Middle frontal gyrus (tissue), 1 donor: ENCODE results near the gene TMEM9B.

Experiments used
- DNase-seq: peaks from one replicate; pipeline ENCODE4 v3.0.0-alpha.2; 2015; ENCODE audit warnings: low spot score; ENCODE audit errors: extremely low spot score

The TMEM9B gene

DNA sequence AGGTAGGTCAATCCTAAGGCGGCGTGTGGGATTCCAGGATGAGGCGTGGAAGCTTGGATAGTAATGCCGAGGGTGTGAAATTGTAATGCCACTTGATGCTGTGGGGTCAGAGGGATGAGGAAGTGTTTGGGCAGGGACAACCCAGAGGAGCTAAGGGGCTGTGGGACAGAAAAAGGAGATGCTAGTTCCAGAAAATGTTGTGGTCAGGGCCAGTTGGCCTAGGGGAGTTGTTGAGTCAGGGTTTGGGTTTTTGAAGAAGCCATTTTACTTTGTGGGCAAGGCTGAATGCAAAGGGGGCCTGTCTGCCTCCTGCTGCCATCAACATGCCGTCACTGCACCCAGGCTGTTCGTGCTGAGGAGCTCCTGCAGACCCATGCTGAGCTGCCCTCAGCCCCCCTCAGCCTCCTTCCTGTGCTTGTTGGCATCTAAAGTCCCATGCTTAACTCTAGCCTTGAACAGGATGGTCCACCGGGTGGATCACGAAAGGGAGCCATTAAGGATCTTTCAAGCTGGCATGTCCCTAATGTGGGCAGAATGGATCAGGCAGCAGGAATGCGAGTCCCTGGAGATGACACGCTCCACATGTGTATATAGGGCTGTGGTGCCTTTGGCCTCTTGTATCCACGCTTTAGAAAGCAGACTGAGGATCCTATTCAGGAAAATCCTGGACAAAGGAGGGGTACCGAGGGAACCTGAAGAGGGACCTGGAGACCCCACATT is 33.6 kb downstream of the TMEM9B start:
- no peak for DNase-seq

DNA sequence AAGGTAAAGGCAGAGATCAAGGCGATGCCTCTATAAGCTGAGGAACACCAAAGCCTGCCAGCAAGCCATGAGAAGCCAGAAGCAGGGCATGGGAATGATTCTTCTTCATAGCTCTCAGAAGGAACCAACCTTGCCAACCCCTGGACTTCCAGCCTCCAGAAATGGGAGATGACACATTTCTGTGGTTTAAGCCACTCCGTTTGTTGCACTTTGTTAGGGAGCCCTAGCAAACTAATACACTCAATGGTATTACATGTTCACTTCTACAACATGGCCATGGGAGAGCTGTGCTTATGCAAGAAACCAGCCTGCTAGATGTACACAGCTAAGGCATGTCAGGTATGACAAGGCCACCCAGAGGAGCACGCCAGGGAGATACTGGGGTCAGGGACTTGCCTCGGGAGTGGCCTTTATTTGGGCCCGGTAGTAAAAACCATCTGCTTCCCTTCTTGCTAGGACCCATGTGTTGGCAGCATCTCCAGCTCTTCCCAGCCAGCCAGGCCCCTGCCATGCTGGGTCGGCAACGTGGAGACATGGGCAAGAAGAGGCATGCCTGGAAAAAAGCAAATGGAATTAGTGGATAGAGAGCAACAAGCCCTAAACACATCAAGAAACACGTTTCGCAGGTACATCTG is 35.1 kb downstream of the TMEM9B start:
- no peak for DNase-seq

DNA sequence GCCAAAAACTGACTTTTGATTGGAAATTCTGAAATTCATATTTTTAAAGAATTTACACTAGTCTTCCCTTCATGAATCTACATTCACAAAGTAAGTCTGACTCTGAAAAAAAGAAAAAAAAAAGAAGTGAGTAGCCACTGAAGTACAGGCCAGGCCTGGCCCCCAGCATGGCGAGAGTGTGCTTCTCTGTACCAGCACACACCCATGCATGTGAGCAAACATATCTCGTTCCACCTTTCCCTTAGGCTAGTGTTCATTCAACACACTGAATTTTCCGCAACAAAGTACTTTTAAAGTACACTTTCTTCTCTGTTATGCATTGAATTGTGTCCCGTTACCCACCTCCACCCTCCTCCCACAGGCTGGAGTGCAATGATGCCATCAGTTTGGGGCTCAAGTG is 36.0 kb downstream of the TMEM9B start:
- no peak for DNase-seq

DNA sequence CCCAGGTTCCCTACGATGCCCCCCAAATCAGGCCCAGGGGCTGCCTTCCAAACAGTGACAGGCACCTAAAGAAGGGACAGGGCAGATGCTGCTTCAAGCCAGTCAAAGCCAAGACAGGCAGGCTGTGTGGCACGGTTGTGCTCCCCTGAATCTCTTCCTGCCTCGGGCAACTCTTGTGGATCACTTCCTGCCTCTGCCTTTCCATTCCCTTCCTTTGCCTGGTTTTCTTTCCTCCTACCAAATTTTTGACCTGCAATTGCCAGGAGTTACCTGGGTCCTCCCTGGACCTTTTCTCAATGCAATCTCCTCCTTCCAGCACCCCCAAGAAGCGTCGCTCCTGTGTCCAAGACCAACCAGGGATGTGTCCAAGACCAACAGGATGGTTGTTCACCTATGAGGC is 37.0 kb downstream of the TMEM9B start:
- no peak for DNase-seq

DNA sequence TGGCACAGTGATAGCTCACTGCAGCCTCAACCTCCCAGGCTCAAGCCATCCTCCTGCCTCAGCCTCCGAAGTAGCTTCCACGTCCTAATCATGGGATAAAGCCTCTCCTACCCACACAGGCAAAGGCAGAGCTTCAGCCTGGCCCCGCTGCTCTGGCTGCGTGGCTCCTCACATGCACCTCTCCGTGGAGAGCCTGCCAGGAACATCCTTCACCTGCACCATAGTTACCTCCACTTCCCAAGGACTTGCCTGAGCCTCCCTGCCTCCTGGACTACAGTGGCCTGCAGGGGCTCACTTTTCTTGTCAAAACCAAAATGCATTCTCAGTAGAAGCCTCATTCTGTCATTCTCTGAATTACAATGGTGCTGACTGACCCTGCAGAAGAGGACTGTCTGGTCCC is 38.0 kb downstream of the TMEM9B start:
- no peak for DNase-seq

DNA sequence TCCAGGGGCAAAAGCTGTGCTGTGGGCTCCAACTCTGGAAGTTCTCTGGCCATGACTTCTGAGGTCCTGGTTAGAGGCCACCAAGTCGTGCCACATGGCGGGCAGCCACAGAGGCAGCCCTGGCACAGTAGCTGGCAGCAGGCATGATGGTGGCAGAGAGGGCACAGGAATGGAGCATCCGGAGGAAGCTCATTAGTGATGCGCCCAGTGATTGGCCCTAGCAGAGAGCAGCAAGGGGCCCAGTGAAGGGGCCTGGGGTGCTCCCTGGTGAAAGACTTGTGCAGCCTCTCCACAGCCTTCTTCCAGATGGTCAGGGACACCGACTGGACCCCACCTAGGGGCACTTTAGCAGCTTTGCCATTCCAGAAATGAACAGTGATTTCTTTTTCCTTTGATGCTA is 38.5 kb downstream of the TMEM9B start:
- no peak for DNase-seq

DNA sequence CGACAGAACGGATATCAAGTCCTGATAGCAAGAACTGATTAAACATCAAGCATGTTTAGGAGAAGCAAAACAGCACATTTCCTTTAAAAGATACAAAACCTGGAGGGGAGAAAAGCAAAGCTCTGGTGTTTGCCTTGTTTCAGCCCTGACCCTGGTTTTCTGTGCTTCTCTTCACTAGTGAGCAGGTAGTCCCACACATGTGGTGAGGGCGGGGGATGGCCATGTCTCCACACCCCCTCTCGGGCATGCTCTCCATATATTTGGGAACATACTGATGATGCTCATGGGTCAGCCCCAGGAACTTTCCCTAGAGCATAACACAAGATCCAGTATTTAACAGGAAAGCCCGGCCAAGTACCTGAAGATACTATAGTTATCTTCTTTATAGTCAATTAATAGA is 41.6 kb downstream of the TMEM9B start:
- DNase-seq: no peak

DNA sequence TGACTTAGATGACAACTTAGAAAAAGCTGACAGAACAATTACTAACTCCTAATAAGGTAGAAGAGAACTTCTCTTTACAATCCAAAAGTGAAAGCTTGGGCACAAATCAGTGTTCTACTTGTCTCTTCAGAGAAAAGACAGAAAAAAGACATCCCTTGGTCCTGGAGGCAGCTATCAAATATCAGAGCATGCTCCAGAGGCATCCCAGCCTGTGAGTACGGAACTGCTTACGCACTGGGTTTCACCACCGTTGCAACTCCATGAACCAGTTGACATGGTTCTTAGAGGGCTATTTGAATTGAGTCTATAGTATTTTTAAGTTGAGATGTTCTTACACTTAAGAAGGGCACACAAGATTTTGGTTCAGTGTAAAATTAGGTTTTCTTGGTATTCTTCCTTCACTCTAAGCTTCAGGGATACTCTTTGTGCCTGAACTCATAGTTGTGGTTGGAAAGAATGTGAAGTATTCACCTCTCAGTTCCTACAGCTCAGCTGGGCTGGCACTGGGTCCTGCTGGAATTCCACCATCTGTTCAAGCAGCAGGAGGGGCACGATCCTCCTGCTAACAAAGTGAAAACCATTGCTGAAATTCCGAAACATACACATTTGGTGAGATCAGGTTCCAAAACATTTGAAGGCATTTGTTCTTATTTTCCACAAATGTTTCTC is 47.0 kb downstream of the TMEM9B start:
- no peak for DNase-seq

DNA sequence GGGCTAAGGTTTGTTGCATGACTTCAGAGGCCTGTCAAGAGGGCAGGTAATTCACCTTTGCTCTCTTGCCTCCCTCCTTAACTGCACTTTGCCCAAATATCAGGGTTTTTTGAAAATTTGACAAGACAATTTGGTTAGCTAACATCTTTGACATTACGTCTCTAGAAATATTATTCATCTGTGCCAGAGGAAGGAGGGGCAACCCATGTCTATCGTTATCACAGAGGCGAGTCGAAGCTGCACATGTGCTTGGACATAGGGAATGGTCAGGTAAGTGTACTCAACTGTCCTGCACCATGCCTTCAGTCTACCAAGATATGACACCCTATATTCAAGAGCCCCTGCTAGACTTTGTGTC is 49.6 kb downstream of the TMEM9B start:
- DNase-seq: no peak

DNA sequence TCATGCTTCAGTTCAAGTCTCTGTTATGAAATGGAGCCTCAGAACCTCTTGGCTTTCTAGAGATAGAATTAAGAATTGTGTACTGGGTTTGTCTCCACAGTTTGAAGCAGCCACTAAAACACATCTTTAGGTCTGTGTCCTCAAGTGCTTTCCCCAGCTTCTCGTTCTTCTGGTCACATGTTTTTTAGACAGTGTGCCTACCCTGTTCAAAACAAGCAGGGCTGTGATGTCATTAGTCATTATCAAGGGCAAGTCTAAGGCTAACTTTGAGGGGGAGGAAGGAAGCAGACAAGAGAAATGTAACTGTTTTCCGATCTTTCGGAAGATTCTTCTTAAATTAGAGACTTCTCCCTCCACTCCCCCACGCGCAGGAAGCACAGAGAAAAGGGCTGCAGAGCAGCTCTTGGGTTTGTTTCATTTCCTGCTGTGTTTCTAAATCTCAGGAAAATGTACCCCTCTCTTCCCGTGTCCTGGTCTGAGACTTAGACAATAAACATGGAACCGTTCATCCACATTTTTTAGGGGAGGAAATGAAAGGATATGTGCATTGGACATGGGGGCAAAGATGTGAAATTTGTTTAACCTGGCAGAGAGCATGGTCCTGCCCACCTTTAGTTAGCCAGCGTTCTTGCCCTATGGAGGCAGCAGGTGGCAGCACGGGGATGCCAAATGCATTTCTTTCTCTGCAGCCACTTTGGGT is 50.1 kb downstream of the TMEM9B start:
- no peak for DNase-seq

DNA sequence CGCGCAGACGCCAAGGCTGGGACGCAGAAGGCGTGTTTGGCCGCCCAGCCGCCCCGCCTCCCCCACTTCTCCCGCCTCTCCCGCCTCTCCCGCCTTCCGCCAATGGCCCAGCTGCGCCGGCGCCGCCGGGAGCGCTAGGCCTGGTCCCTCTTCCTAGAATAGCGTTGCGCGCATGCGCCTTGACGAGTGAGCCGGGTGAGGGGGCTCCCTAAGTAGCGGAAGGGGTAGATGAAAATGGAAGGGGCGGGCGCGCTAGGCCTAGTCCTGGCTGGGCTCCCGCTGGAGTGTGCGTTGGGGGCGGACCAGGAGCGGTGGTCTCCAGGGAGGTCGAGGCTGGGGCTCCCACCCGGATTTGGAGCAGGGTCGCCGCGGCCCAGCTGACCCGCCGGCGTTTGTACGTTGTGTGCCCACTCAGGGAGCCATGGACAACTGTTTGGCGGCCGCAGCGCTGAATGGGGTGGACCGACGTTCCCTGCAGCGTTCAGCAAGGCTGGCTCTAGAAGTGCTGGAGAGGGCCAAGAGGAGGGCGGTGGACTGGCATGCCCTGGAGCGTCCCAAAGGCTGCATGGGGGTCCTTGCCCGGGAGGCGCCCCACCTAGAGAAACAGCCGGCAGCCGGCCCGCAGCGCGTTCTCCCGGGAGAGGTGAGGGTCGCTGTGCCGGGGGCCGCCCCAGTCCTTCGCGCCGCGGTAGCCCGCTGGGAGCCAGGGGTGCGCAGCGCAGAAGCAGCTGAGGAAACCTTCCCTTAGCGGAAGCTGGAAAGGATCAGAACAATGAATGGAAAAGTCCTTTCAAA is 53.0 kb downstream of the TMEM9B start, which contains the start of gene AKIP1:
Gene AKIP1, plus strand, starts transcription at position 161 of the 795 bp plus-strand sequence. Its CDS starts 261 bp downstream, at position 422.
- DNase-seq: peak; percentile 94

DNA sequence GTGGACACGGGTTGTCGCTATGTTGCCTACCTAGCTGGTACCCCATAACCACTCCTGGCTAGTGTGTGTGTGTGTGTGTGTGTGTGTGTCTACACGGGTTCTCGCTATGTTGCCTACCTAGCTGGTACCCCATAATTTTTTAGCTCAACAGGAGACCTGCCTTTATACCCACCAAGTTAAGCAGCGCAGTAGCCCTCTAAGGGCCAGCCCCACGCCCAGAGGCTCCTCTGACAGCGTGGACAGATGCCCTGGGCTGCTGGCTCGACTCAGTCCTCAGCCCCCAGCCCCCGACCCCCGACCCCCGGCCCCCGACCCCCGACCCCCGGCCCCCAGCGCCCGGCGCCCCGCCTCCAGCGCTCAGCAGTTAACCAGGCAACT is 53.6 kb downstream of the TMEM9B start:
- no peak for DNase-seq

DNA sequence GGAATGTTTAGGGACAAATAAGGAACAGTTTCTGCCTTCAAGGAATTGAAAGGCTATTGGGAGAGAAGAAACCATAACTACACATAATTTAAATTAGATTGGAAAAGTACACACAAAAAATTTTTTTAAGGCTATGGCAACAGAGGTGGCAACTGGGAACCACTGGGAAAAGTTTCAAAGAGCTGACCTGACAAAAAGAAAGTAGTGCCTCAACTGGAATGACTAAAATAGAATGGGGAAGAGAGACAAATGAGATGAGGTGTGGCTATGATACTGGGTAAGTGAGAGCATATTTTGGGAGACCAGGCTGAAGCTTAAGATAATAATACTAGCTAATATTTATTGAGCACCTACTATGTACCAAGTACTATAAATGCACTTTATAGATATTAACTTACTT is 56.1 kb downstream of the TMEM9B start:
- DNase-seq: no peak

DNA sequence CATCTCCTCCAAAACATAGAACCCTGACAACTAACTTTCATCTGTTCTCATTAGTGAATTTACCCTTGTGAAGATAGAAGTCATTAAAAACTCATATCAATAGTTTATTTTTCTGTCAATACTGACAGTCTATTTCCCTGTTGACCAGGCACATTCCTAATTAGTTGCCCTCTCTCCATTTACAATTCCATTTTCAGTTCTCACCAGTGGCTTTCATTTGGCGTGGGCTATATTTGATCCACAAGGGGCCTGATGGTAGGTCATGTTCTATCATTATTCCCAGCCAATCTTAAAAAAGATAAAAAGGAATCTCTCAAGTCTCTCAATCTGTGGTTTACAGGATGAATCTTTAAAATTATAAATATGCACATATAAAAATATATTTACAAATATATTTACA is 57.1 kb downstream of the TMEM9B start:
- DNase-seq: no peak

DNA sequence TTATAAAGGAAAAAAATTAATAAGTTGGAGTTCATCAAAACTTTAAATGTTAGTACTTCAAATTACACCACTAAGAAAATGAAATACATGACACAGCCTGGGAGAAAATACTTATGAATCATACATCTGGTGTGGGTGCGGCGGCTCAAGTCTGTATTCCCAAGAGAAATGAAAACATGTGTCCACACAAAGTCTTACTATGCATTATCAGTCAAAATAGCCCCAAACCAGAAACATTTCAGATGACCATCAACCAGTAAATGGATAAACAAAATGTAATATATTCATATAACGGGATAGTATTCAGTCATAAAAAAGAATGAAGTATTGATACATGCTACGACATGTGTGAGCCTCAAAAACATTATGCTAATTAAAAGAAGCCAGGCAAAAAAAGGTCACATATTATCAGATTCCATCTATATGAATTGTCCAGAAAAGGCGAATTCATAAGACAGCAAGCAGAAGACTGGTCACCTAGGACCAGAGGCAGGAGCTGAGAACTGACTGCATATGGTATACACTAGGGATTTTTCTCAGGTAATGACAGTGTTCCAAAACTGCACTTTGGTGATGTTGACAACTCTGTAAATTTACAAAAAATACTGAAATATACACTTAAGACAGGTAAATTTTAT is 58.6 kb downstream of the TMEM9B start:
- no peak for DNase-seq

DNA sequence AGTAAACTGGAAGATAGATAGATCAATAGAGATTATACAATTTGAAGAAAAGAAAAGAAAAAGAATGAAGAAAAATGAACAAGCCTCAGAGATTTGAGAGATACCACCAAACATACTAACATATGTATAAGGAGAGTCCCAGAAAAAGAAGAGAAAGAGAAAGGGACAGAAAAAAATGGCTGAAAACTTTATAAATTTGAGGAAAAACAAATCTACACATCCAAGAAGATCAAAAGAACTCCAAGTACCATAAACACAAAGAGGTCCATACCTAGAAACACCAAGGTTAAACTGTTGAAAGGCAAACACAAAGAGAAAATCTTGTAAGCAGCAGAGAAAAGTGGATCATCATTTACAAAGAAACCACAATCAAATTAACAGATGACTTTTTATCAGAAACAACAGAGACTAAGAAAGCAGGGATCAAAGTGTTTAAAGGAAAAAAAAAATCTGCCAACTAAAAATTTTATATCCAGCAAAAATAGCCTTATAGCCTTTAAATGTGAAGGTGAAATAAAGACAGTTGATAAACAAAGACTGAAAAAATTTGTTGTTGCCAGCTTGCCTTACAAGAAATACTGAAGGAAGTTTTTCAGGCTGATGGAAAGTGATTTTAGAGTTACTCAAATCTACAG is 65.0 kb downstream of the TMEM9B start:
- DNase-seq: no peak
